CD14-positive monocyte (primary cell): ENCODE data around the gene SLC1A6. TPM values are rescaled to one million over a fixed set of nuclear protein-coding genes. Genes with fewer than 3 reads are reported as not detected.

ENCODE experiments used
- DNase-seq, 3 donors: peaks; one replicate each; pipeline ENCODE4 v3.0.0-alpha.2; 2011 to 2022
- H2AFZ ChIP-seq: 2 replicates; pipeline ENCODE4 v1.6.0; 2012; ENCODE audit warnings: mild to moderate bottlenecking, low read depth, low read length, inconsistent platforms; ENCODE audit not compliant: insufficient read depth, poor library complexity, severe bottlenecking
- H3K27ac ChIP-seq, 2 donors: 1 replicate in 1 of 2; 2 replicates in 1 of 2; pipeline ENCODE4 v1.5.1; 2012 to 2013; ENCODE audit warnings: low read length in 2 of 2, control low read depth in 1 of 2, inconsistent platforms in 1 of 2, low read depth in 1 of 2, mild to moderate bottlenecking in 1 of 2
- H3K27me3 ChIP-seq, 2 donors: one replicate each; pipeline versions ENCODE4 v1.6.0 to v1.6.1; 2011 to 2013; ENCODE audit warnings: low read length in 2 of 2; ENCODE audit not compliant: control insufficient read depth in 2 of 2, insufficient read depth in 2 of 2
- H3K36me3 ChIP-seq, 2 donors: replicated peaks in 1 of 2; 1 replicate in 1 of 2; 2 replicates in 1 of 2; pipeline versions ENCODE4 v1.5.1 to v1.6.1; 2012 to 2013; ENCODE audit warnings: low read length in 2 of 2, control low read depth in 1 of 2, inconsistent platforms in 1 of 2, mild to moderate bottlenecking in 1 of 2; ENCODE audit not compliant: insufficient read depth in 2 of 2, control insufficient read depth in 1 of 2
- H3K4me1 ChIP-seq, 2 donors: 1 replicate in 1 of 2; 2 replicates in 1 of 2; pipeline versions ENCODE4 v1.5.1 to v1.6.1; 2012 to 2013; ENCODE audit warnings: low read length in 2 of 2, control low read depth in 1 of 2, inconsistent platforms in 1 of 2, mild to moderate bottlenecking in 1 of 2, moderate library complexity in 1 of 2; ENCODE audit not compliant: insufficient read depth in 2 of 2, control insufficient read depth in 1 of 2
- H3K4me2 ChIP-seq: replicated peaks from 2 replicates; pipeline ENCODE3; 2012; ENCODE audit warnings: low read length, moderate library complexity, mild to moderate bottlenecking; ENCODE audit not compliant: poor library complexity, severe bottlenecking; ENCODE audit errors: extremely low read depth
- H3K4me3 ChIP-seq, 3 experiments: fragments of 200-600 bp in 1 of 3; sonication (generic) in 1 of 3; replicated peaks in 1 of 3; 1 replicate in 2 of 3; 2 replicates in 1 of 3; pipeline ENCODE4 v1.5.1; 2011 to 2013; ENCODE audit warnings: low read length in 3 of 3, mild to moderate bottlenecking in 3 of 3, control low read depth in 2 of 3, low read depth in 2 of 3, inconsistent platforms in 1 of 3, moderate library complexity in 1 of 3
- H3K79me2 ChIP-seq: 2 replicates; pipeline ENCODE4 v1.6.0; 2012; ENCODE audit warnings: mild to moderate bottlenecking, control low read depth, inconsistent platforms, low read length, moderate library complexity; ENCODE audit not compliant: insufficient read depth
- H3K9ac ChIP-seq: 2 replicates; pipeline ENCODE4 v1.6.0; 2017; ENCODE audit warnings: low read length, mild to moderate bottlenecking; ENCODE audit not compliant: insufficient read depth, poor library complexity, severe bottlenecking
- H3K9me3 ChIP-seq, 2 donors: replicated peaks in 1 of 2; 1 replicate in 1 of 2; 2 replicates in 1 of 2; pipeline versions ENCODE4 v1.5.1 to v1.6.1; 2012 to 2013; ENCODE audit warnings: low read length in 2 of 2, control low read depth in 1 of 2; ENCODE audit not compliant: control insufficient read depth in 1 of 2, insufficient read depth in 1 of 2
- H4K20me1 ChIP-seq: 2 replicates; pipeline ENCODE4 v1.6.0; 2012; ENCODE audit warnings: mild to moderate bottlenecking, low read length, control low read depth, moderate library complexity; ENCODE audit not compliant: insufficient read depth
- H3K27ac Mint-ChIP-seq, 7 donors: one replicate each; pipeline ENCODE4 v1.8.0; 2020; ENCODE audit warnings: mild to moderate bottlenecking in 7 of 7, mixed read lengths in 7 of 7, moderate library complexity in 6 of 7, inconsistent platforms in 2 of 7
- H3K27me3 Mint-ChIP-seq, 3 donors: one replicate each; pipeline ENCODE4 v1.8.0; 2021 to 2022; ENCODE audit warnings: low read depth in 3 of 3, mild to moderate bottlenecking in 3 of 3, mixed read lengths in 3 of 3, moderate library complexity in 3 of 3, inconsistent platforms in 1 of 3
- H3K36me3 Mint-ChIP-seq, 2 donors: one replicate each; pipeline ENCODE4 v1.8.0; 2020; ENCODE audit warnings: mixed read lengths in 2 of 2, inconsistent platforms in 1 of 2, mild to moderate bottlenecking in 1 of 2
- H3K4me1 Mint-ChIP-seq: one replicate; pipeline ENCODE4 v1.8.0; 2020; ENCODE audit warnings: mild to moderate bottlenecking, mixed read lengths
- H3K4me3 Mint-ChIP-seq, 2 donors: one replicate each; pipeline ENCODE4 v1.8.0; 2020; ENCODE audit warnings: mild to moderate bottlenecking in 2 of 2, mixed read lengths in 2 of 2, moderate library complexity in 1 of 2
- H3K9me3 Mint-ChIP-seq, 7 donors: one replicate each; pipeline ENCODE4 v1.8.0; 2020 to 2022; ENCODE audit warnings: mixed read lengths in 7 of 7, mild to moderate bottlenecking in 6 of 7, moderate library complexity in 6 of 7, inconsistent platforms in 2 of 7
- WGBS: methylation state at CpG from one replicate; pipeline ENCODE4 v1.1.5; 2013; ENCODE audit warnings: missing lambda C conversion rate; ENCODE audit not compliant: insufficient coverage; 5-methylcytosine and 5-hydroxymethylcytosine counted together
- intact Hi-C, 2 donors: fragments of 100-400 bp; cut with micrococcal nuclease; formaldehyde crosslinking; loops; one replicate each; pipeline versions ENCODE4 v1.15.0 to v1.15.1; 2023
- polyA plus RNA-seq, 3 donors: library from polyadenylated mRNA; depleted of rRNA in 1 of 3; unstranded in 2 of 3; stranded (reverse) in 1 of 3; fragments of 300-500 nt in 2 of 3; fragments of >200 nt in 1 of 3; fragmentation: Illumina TruSeq in 2 of 3; gene quantifications; 1 replicate in 2 of 3; 2 replicates in 1 of 3; pipeline ENCODE4 v1.2.3, GENCODE V29; 2012 to 2021
- TF ChIP-seq, protein P1 (sequence below): fragments of 200-600 bp; IDR thresholded peaks from one replicate; pipeline ENCODE4 v1.8.0; 2022; ENCODE audit warnings: antibody characterized with exemption, mild to moderate bottlenecking

SLC1A6 gene
- polyA plus RNA-seq, 3 donors, result not detected

DNA sequence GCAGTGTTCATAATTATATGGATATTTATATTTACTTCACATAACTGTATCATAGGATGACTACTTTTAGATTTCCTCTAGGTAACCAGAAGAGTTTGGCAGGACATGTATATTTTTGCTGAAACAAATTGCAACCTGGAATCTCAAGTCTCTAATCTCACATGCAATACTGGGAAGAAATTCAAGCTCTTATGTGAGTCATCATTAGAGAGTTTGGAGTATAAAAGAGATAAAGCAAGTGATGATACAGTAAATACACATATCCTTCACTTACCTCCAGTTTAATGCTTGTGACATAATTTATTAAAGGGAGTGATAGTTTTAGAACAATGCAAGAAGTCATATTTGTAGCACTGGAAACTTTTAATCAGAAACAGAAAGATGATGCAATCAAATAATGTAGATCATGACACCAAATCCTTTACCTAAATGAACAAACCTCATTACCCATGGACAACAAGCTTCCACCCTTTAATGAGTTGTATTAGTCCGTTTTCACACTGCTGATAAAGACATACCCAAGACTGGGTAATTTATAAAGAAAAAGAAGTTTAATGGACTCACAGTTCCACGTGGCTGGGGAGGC lies 77.9 kb downstream of the SLC1A6 start:
- H3K36me3 ChIP-seq, result no peaks in the 10 kb centered on the region
- H3K4me3 Mint-ChIP-seq, result no peak overlapping the region
- intact Hi-C loops, result no loop called here
- TF ChIP-seq, protein P1, sequence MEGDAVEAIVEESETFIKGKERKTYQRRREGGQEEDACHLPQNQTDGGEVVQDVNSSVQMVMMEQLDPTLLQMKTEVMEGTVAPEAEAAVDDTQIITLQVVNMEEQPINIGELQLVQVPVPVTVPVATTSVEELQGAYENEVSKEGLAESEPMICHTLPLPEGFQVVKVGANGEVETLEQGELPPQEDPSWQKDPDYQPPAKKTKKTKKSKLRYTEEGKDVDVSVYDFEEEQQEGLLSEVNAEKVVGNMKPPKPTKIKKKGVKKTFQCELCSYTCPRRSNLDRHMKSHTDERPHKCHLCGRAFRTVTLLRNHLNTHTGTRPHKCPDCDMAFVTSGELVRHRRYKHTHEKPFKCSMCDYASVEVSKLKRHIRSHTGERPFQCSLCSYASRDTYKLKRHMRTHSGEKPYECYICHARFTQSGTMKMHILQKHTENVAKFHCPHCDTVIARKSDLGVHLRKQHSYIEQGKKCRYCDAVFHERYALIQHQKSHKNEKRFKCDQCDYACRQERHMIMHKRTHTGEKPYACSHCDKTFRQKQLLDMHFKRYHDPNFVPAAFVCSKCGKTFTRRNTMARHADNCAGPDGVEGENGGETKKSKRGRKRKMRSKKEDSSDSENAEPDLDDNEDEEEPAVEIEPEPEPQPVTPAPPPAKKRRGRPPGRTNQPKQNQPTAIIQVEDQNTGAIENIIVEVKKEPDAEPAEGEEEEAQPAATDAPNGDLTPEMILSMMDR, result no peak
- no peak overlapping the region for H3K4me2 ChIP-seq
- peaks cover 2% of the 10 kb centered on the region for H3K4me1 Mint-ChIP-seq
- no peaks in the 10 kb centered on the region for H3K79me2 ChIP-seq
- no peak overlapping the region for H3K27ac Mint-ChIP-seq
- H3K27me3 ChIP-seq, result peaks cover 0 to 2% of the 10 kb centered on the region in 2 donors
- no peaks in the 10 kb centered on the region for H3K9me3 ChIP-seq
- H3K9ac ChIP-seq, result no peak overlapping the region
- peaks cover 0 to 1% (median 0%) of the 10 kb centered on the region in 7 donors for H3K9me3 Mint-ChIP-seq
- no peak overlapping the region for H2AFZ ChIP-seq
- DNase-seq, result no peak
- no peaks in the 10 kb centered on the region for H3K36me3 Mint-ChIP-seq
- H4K20me1 ChIP-seq, result no peaks in the 10 kb centered on the region
- no peaks in the 10 kb centered on the region for H3K4me1 ChIP-seq
- H3K27me3 Mint-ChIP-seq, result peaks cover 5 to 9% (median 9%) of the 10 kb centered on the region in 3 donors
- no peak overlapping the region for H3K27ac ChIP-seq
- WGBS, result 86% methylated on average over 1 of the region's 2 CpGs
- H3K4me3 ChIP-seq, result no peak overlapping the region

Other genes with a start within 250 kb of the SLC1A6 start
- 10 to 100 TPM; 13.1 to 91.1 (median 47.6) TPM for gene ADGRE2, start 201.3 kb downstream of the SLC1A6 start, polyA plus RNA-seq
- gene OR7A5, start 144.7 kb downstream of the SLC1A6 start, polyA plus RNA-seq, result not detected
- under 1 TPM in 2 of 3 donors, not detected in 1; 0.02 to 0.15 TPM for gene OR7C1, start 144.7 kb downstream of the SLC1A6 start, polyA plus RNA-seq
- not detected for gene OR7A10, start 130.9 kb downstream of the SLC1A6 start, polyA plus RNA-seq
- not detected for gene OR7A17, start 93.7 kb downstream of the SLC1A6 start, polyA plus RNA-seq
- gene OR7C2, start 38.4 kb downstream of the SLC1A6 start, polyA plus RNA-seq, result not detected
- gene CASP14, start 69.6 kb upstream of the SLC1A6 start, polyA plus RNA-seq, result not detected
- not detected for gene OR1I1, start 102.3 kb upstream of the SLC1A6 start, polyA plus RNA-seq
- not detected for gene SYDE1, start 127.5 kb upstream of the SLC1A6 start, polyA plus RNA-seq
- under 1 TPM in 2 of 3 donors, not detected in 1; 0.05 to 0.51 TPM for gene NOTCH3, start 221.1 kb upstream of the SLC1A6 start, polyA plus RNA-seq